ENCODE results near the gene SAP30BP.

SAP30BP gene

GRCh38 chr17:75729351-75729750 is 62.2 kb downstream of the SAP30BP start:
- ATAC-seq, result no peak
- TF ChIP-seq ZFP30 (CRISPR knock-in tag; IDR thresholded peaks at IDR 0.05), result no peak
- no peak for TF ChIP-seq ZNF70 (CRISPR knock-in tag; IDR thresholded peaks at IDR 0.05)
- TF ChIP-seq TCF4 (CRISPR knock-in tag; IDR thresholded peaks at IDR 0.05; ENCODE audit: borderline replicate concordance), result no peak
- no peak for TF ChIP-seq CREB5 (CRISPR knock-in tag; IDR thresholded peaks at IDR 0.05; ENCODE audit: low read depth)
- TF ChIP-seq RARB (CRISPR knock-in tag; IDR thresholded peaks at IDR 0.05), result no peak
- TF ChIP-seq OSR1 (CRISPR knock-in tag; IDR thresholded peaks at IDR 0.05), result no peak
- no peak for TF ChIP-seq ISL1 (CRISPR knock-in tag; IDR thresholded peaks at IDR 0.05)
- no peak for TF ChIP-seq PATZ1 (CRISPR knock-in tag; IDR thresholded peaks at IDR 0.05; ENCODE audit: borderline replicate concordance)
- no peak for TF ChIP-seq GLIS3 (CRISPR knock-in tag; IDR thresholded peaks at IDR 0.05)
- no peak for TF ChIP-seq ZFP3 (CRISPR knock-in tag; IDR thresholded peaks at IDR 0.05)
- TF ChIP-seq PPARA (CRISPR knock-in tag; IDR thresholded peaks at IDR 0.05; ENCODE audit: borderline replicate concordance), result no peak
- TF ChIP-seq SNAI2 (CRISPR knock-in tag; IDR thresholded peaks at IDR 0.05), result no peak
- TF ChIP-seq BACH2 (CRISPR knock-in tag; IDR thresholded peaks at IDR 0.05; ENCODE audit: borderline replicate concordance), result no peak
- TF ChIP-seq POU6F1 (CRISPR knock-in tag; IDR thresholded peaks at IDR 0.05; ENCODE audit: borderline replicate concordance, low read depth), result no peak
- TF ChIP-seq ZC3H10 (CRISPR knock-in tag; IDR thresholded peaks at IDR 0.05), result no peak
- TF ChIP-seq CSDC2 (CRISPR knock-in tag; IDR thresholded peaks at IDR 0.05), result no peak
- no peak for TF ChIP-seq ARNTL (CRISPR knock-in tag; IDR thresholded peaks at IDR 0.05; ENCODE audit: borderline replicate concordance, low read depth)
- TF ChIP-seq, protein P1, sequence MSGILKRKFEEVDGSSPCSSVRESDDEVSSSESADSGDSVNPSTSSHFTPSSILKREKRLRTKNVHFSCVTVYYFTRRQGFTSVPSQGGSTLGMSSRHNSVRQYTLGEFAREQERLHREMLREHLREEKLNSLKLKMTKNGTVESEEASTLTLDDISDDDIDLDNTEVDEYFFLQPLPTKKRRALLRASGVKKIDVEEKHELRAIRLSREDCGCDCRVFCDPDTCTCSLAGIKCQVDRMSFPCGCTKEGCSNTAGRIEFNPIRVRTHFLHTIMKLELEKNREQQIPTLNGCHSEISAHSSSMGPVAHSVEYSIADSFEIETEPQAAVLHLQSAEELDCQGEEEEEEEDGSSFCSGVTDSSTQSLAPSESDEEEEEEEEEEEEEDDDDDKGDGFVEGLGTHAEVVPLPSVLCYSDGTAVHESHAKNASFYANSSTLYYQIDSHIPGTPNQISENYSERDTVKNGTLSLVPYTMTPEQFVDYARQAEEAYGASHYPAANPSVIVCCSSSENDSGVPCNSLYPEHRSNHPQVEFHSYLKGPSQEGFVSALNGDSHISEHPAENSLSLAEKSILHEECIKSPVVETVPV (CRISPR knock-in tag; IDR thresholded peaks at IDR 0.05), result no peak
- no peak for TF ChIP-seq ZNF8 (CRISPR knock-in tag; IDR thresholded peaks at IDR 0.05)

DNA sequence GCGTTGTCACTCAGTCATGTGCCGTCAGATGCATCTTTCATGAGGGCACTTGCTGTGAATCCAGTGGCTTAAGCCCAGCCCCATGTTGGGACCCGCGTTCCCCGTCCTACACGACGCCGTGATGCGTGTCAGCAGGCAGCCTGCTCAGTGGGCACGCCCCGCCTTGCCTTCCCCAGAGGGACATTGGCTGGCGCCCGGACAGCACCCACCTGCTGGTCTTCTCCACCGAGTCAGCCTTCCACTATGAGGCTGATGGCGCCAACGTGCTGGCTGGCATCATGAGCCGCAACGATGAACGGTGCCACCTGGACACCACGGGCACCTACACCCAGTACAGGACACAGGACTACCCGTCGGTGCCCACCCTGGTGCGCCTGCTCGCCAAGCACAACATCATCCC is 62.9 kb downstream of the SAP30BP start:
- TF ChIP-seq RARB (CRISPR knock-in tag; IDR thresholded peaks at IDR 0.05) (no peak), TSHZ2 (CRISPR knock-in tag; IDR thresholded peaks at IDR 0.05) (no peak), ZNF70 (CRISPR knock-in tag; IDR thresholded peaks at IDR 0.05) (no peak), GLIS3 (CRISPR knock-in tag; IDR thresholded peaks at IDR 0.05) (no peak), TOX (CRISPR knock-in tag; IDR thresholded peaks at IDR 0.05; ENCODE audit: borderline replicate concordance) (no peak), OSR1 (CRISPR knock-in tag; IDR thresholded peaks at IDR 0.05) (no peak), SNAI2 (CRISPR knock-in tag; IDR thresholded peaks at IDR 0.05) (no peak), ESRRG (CRISPR knock-in tag; IDR thresholded peaks at IDR 0.05) (no peak), ZFP30 (CRISPR knock-in tag; IDR thresholded peaks at IDR 0.05) (no peak), TCF4 (CRISPR knock-in tag; IDR thresholded peaks at IDR 0.05; ENCODE audit: borderline replicate concordance) (no peak), ISL1 (CRISPR knock-in tag; IDR thresholded peaks at IDR 0.05) (no peak), CREB5 (CRISPR knock-in tag; IDR thresholded peaks at IDR 0.05; ENCODE audit: low read depth) (no peak), PPARA (CRISPR knock-in tag; IDR thresholded peaks at IDR 0.05; ENCODE audit: borderline replicate concordance) (no peak), PATZ1 (CRISPR knock-in tag; IDR thresholded peaks at IDR 0.05; ENCODE audit: borderline replicate concordance) (no peak), POU6F1 (CRISPR knock-in tag; IDR thresholded peaks at IDR 0.05; ENCODE audit: borderline replicate concordance, low read depth) (no peak), ZC3H10 (CRISPR knock-in tag; IDR thresholded peaks at IDR 0.05) (no peak)
- TF ChIP-seq, protein P1 (CRISPR knock-in tag; IDR thresholded peaks at IDR 0.05), result no peak
- ATAC-seq, result no peak
